ENCODE results near the gene STX1A. TPM values are rescaled to one million over a fixed set of nuclear protein-coding genes. Genes with fewer than 3 reads are reported as not detected.

The STX1A gene
- total and polyA plus RNA-seq, 2 of the 13 experiments (the other 11 are each of a cell fraction or from before 2014, with no cell fraction given): 6.1 to 12.2 TPM

DNA sequence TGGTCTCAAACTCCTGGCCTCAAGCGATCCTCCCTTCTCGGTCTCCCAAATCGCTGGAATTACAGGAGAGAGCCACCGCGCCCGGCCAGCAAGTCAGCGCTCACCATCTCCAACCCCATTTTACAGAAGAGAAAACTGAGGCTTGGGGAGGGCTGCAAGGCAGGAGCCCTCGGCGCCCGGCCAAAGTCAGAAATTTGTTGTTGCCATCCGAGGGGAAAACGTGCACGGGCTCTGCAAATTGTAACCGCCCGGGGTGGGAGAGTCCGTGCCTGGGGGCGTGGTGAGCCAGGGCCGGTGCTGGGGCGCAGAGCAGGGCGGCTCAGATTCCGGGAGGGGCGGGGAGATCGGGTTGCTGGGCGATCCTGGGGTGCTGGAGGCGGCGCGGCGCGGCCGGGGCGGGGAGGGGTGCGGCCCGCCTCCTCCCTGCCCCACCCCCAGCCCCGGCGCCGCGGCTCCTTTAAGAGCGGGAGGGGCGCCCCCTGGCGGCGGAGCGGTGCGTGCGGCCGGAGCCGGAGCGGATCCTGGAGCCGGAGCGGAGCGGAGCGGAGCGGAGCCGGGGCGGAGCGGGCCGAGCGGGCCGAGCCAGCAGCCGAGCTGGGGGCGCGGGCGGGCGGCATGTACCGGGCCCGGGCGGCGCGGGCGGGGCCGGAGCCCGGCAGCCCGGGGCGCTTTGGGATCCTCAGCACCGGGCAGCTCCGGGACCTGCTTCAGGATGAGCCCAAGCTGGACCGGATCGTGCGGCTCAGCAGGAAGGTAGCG lies 51.9 kb downstream of the STX1A start, which contains the start of gene VPS37D (continued):
- TF ChIP-seq, protein P1, sequence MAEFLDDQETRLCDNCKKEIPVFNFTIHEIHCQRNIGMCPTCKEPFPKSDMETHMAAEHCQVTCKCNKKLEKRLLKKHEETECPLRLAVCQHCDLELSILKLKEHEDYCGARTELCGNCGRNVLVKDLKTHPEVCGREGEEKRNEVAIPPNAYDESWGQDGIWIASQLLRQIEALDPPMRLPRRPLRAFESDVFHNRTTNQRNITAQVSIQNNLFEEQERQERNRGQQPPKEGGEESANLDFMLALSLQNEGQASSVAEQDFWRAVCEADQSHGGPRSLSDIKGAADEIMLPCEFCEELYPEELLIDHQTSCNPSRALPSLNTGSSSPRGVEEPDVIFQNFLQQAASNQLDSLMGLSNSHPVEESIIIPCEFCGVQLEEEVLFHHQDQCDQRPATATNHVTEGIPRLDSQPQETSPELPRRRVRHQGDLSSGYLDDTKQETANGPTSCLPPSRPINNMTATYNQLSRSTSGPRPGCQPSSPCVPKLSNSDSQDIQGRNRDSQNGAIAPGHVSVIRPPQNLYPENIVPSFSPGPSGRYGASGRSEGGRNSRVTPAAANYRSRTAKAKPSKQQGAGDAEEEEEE (CRISPR knock-in tag; IDR thresholded peaks at IDR 0.05; ENCODE audit: borderline replicate concordance): no peak
- peak; percentile 82 for TF ChIP-seq SAP130 (CRISPR knock-in tag; IDR thresholded peaks at IDR 0.05; ENCODE audit: low read depth)
- TF ChIP-seq ZHX2 (IDR thresholded peaks at IDR 0.05; ENCODE audit: low read depth): no peak
- no peak for TF ChIP-seq ZHX2 (CRISPR knock-in tag; IDR thresholded peaks at IDR 0.05; ENCODE audit: borderline replicate concordance)
- no peak for TF ChIP-seq MAFF (IDR thresholded peaks at IDR 0.05; ENCODE audit: low read depth, low read length)
- no peak for TF ChIP-seq ZNF781 (CRISPR knock-in tag; IDR thresholded peaks at IDR 0.05; ENCODE audit: borderline replicate concordance, not compliant biosample characterization)
- TF ChIP-seq ZNF33B (CRISPR knock-in tag; IDR thresholded peaks at IDR 0.05): no peak
- TF ChIP-seq BHLHE40 (IDR thresholded peaks at IDR 0.05; ENCODE audit: low read length): no peak; the same call in none of the 2 replicates
- TF ChIP-seq KDM5B (CRISPR knock-in tag; IDR thresholded peaks at IDR 0.05; ENCODE audit: borderline replicate concordance): 0 out of 2 replicates have a peak, but pooled peaks have one; percentile 18
- TF ChIP-seq SP4 (CRISPR knock-in tag; IDR thresholded peaks at IDR 0.05): peak; percentile 87
- no peak for TF ChIP-seq TOE1 (CRISPR knock-in tag; IDR thresholded peaks at IDR 0.05)
- TF ChIP-seq RFX3 (CRISPR knock-in tag; IDR thresholded peaks at IDR 0.05): no peak
- peak; percentile 63 for TF ChIP-seq STAG1 (CRISPR knock-in tag; IDR thresholded peaks at IDR 0.05)
- no peak for TF ChIP-seq ATM (IDR thresholded peaks at IDR 0.05; ENCODE audit: borderline replicate concordance)
- TF ChIP-seq RBM39 (IDR thresholded peaks at IDR 0.05; ENCODE audit: low read depth, low read length, poor library complexity, severe bottlenecking): no peak
- no peak for TF ChIP-seq ZNF674 (CRISPR knock-in tag; IDR thresholded peaks at IDR 0.05; ENCODE audit: low read depth)
- TF ChIP-seq, protein P2, sequence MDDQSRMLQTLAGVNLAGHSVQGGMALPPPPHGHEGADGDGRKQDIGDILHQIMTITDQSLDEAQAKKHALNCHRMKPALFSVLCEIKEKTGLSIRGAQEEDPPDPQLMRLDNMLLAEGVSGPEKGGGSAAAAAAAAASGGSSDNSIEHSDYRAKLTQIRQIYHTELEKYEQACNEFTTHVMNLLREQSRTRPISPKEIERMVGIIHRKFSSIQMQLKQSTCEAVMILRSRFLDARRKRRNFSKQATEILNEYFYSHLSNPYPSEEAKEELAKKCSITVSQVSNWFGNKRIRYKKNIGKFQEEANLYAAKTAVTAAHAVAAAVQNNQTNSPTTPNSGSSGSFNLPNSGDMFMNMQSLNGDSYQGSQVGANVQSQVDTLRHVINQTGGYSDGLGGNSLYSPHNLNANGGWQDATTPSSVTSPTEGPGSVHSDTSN (CRISPR knock-in tag; IDR thresholded peaks at IDR 0.05; ENCODE audit: borderline replicate concordance): no peak
- TF ChIP-seq ZBTB8A (CRISPR knock-in tag; IDR thresholded peaks at IDR 0.05; ENCODE audit: borderline replicate concordance, low read depth): no peak
- TF ChIP-seq, protein P3, sequence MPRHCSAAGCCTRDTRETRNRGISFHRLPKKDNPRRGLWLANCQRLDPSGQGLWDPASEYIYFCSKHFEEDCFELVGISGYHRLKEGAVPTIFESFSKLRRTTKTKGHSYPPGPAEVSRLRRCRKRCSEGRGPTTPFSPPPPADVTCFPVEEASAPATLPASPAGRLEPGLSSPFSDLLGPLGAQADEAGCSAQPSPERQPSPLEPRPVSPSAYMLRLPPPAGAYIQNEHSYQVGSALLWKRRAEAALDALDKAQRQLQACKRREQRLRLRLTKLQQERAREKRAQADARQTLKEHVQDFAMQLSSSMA (CRISPR knock-in tag; IDR thresholded peaks at IDR 0.05): no peak
